K562 (cell line): Measurements from ENCODE around the gene SYNRG. TPM values are rescaled to one million over a fixed set of nuclear protein-coding genes. Genes with fewer than 3 reads are reported as not detected.

ENCODE experiments used
- ARNT ChIP-seq, 2 experiments: fragments of 450-650 bp; IDR thresholded peaks; 2 replicates each; pipeline ENCODE4 v1.6.1; 2016; ENCODE audit warnings: mild to moderate bottlenecking in 1 of 2
- C11orf30 ChIP-seq: fragments of 450-650 bp; IDR thresholded peaks from 2 replicates; pipeline ENCODE4 v1.6.1; 2016; ENCODE audit warnings: low read depth, mild to moderate bottlenecking
- CEBPG ChIP-seq, 3 experiments: fragments of 200-800 bp in 1 of 3; sonication (Bioruptor generic) in 1 of 3; sonication (generic) in 1 of 3; formaldehyde crosslinking in 1 of 3; IDR thresholded peaks in 2 of 3; conservative IDR thresholded peaks in 1 of 3; 2 replicates each; pipeline versions ENCODE4 v1.6.1 to v1.8.0; 2016 to 2022; ENCODE audit warnings: missing compliant biosample characterization in 2 of 3, missing genetic modification characterization in 2 of 3, mild to moderate bottlenecking in 1 of 3, missing genetic modification reagents in 1 of 3
- HDAC2 ChIP-seq: fragments of 450-650 bp; IDR thresholded peaks from 2 replicates; pipeline ENCODE4 v1.6.1; 2016; ENCODE audit warnings: mild to moderate bottlenecking
- HDAC3 ChIP-seq: fragments of 450-650 bp; IDR thresholded peaks from 2 replicates; pipeline ENCODE4 v1.6.1; 2018; ENCODE audit warnings: borderline replicate concordance, mild to moderate bottlenecking, moderate library complexity; ENCODE audit not compliant: partially characterized antibody
- JUND ChIP-seq, 2 experiments: IDR thresholded peaks; 2 replicates in 1 of 2; 3 replicates in 1 of 2; pipeline ENCODE4 v1.6.1; 2011; ENCODE audit warnings: borderline replicate concordance in 2 of 2, low read depth in 2 of 2, low read length in 2 of 2, improper control_type of control experiment in 1 of 2, missing biosample characterization in 1 of 2, missing genetic modification characterization in 1 of 2, missing genetic modification reagents in 1 of 2
- LEF1 ChIP-seq: fragments of 450-650 bp; IDR thresholded peaks from 2 replicates; pipeline ENCODE4 v1.6.1; 2016; ENCODE audit warnings: mild to moderate bottlenecking
- MAFF ChIP-seq: IDR thresholded peaks from 2 replicates; pipeline ENCODE4 v1.6.1; 2012; ENCODE audit warnings: low read length, improper control_type of control experiment
- MAFG ChIP-seq: fragments of 450-650 bp; conservative IDR thresholded peaks from 2 replicates; pipeline ENCODE4 v1.6.1; 2016; ENCODE audit warnings: missing genetic modification characterization, missing compliant biosample characterization
- MLX ChIP-seq, 2 experiments: fragments of 450-650 bp in 1 of 2; sonication (generic) in 1 of 2; formaldehyde crosslinking; conservative IDR thresholded peaks; 2 replicates each; pipeline versions ENCODE4 v1.4.0 to v1.8.1; 2020 to 2022; ENCODE audit warnings: mild to moderate bottlenecking in 1 of 2, missing genetic modification reagents in 1 of 2
- SIRT6 ChIP-seq: IDR thresholded peaks from one replicate; pipeline ENCODE4 v1.6.1; 2012; ENCODE audit warnings: low read depth, mild to moderate bottlenecking, control low read depth, inconsistent platforms, low read length, moderate library complexity
- polyA plus RNA-seq, 8 experiments: library from polyadenylated mRNA; depleted of rRNA in 4 of 8; stranded (reverse) in 5 of 8; unstranded in 3 of 8; fragments of >200 nt; fragmentation: Nextera tagmentation in 2 of 8; fragmentation: Illumina TruSeq in 1 of 8; extraction: Ambion mirVana in 2 of 8; extraction: Trizol in 1 of 8; gene quantifications; 2 replicates each; pipeline versions ENCODE4 v1.2.1 to v1.2.3, GENCODE V29; 2011 to 2014; ENCODE audit warnings: inconsistent platforms in 1 of 8, missing spikeins in 1 of 8
- total RNA-seq, 7 experiments: library from RNA; depleted of rRNA in 6 of 7; stranded (reverse); fragments of >200 nt in 6 of 7; fragmentation: Illumina TruSeq in 2 of 7; extraction: Trizol in 2 of 7; gene quantifications; 2 replicates each; pipeline versions ENCODE4 v1.2.1 to v1.2.3, GENCODE V29; 2011 to 2021; ENCODE audit warnings: low replicate concordance in 1 of 7

Gene SYNRG
- total and polyA plus RNA-seq, 9 of the 15 experiments (the other 6 are each of a cell fraction or from before 2014, with no cell fraction given): 2.9 to 28.2 (median 15.1) TPM

GRCh38 chr17:37640015-37640414 is 30.8 kb upstream of the SYNRG start (continued):
- TF ChIP-seq CEBPG (CRISPR knock-in tag; IDR thresholded peaks at IDR 0.05) (no peak), CEBPG (tag; conservative IDR thresholded peaks at IDR 0.05 in 1 of 2, IDR thresholded peaks at IDR 0.05 in 1 of 2) (peak; percentile 70 to 75), JUND (IDR thresholded peaks at IDR 0.05; ENCODE audit: borderline replicate concordance, low read depth, low read length) (0 out of 2 replicates have a peak, but pooled peaks have one; percentile 7), JUND (tag; IDR thresholded peaks at IDR 0.05; ENCODE audit: borderline replicate concordance, low read depth, low read length) (no peak), MAFG (tag) (peak; percentile 90), SIRT6 (no peak), ARNT (IDR thresholded peaks at IDR 0.05) (peak in 1 of 2 experiments; percentile 47; a peak in 1 of 4 replicates), C11orf30 (peak; percentile 93), MLX (CRISPR knock-in tag; conservative IDR thresholded peaks at IDR 0.05) (no peak), HDAC3 (peak; percentile 29), HDAC2 (peak; percentile 44; the same call in 1 of the 2 replicates), LEF1 (peak; percentile 40; the same call in 1 of the 2 replicates), MAFF (peak; percentile 81; the same call in 1 of the 2 replicates)
